Measurements from ENCODE around the gene FAM89B. TPM values are rescaled to one million over a fixed set of nuclear protein-coding genes. Genes with fewer than 3 reads are reported as not detected.

FAM89B gene
- total and polyA plus RNA-seq, 2 donors (not counting 1 experiment from before 2014, with no cell fraction given): 17.5 to 18.2 TPM

DNA sequence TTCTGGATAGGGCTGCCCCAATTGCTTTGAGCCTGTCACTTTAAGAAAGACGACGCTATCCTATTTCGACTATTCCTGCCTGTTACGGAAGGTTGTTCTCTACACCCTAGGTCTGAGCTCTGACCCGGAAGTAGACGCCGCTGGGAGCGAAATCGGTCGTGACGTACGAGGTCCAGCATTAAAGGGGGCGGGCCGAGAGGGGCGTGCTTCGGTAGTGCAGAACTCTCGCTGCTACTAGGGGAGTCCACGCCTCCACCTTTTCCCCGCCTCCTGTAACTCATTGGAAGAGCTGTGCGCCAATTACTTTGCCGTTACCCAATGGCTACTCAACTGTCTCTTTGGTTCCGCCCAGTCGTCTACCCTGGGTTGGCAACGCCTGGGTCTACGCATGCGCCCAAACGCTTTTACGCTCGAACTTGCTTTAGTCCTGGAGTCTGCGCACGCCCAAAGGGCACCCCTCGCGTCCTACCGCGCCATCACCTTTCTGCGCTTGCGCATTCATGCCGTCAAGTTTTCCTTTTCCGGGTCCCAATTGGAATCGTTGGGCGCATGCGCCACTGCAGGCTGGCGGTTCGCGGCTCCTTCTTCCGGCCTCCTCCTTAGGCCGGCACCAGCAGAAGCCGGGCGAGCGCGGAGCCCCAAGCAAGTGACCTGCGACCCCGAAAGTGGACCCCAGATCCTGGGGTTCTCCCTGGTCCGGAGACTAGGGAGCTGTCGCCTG lies 43.1 kb downstream of the FAM89B start, which contains the start of gene PCNX3:
Gene PCNX3 (plus strand): TSS at position 548 of the 721 bp plus-strand sequence. CDS start 536 bp downstream, outside the sequence.
- no peaks in the 10 kb centered on the region for H4K20me1 ChIP-seq (ENCODE audit: control insufficient read depth, extremely low read depth, insufficient read depth, low read length)
- peak within 1 kb of the TSS; percentile 92 for H3K9ac ChIP-seq (ENCODE audit: insufficient read depth, low read length)
- no peaks in the 10 kb centered on the region for H3K27me3 ChIP-seq (ENCODE audit: control insufficient read depth, insufficient read depth, low read length)
- H3K4me3 ChIP-seq (replicated peaks in 1 of 4; ENCODE audit: control extremely low read depth in 1 of 4, insufficient read depth in 1 of 4, low read depth in 3 of 4, low read length in 4 of 4): peak within 1 kb of the TSS; percentile 87 to 98 (median 91)
- H2AFZ ChIP-seq (ENCODE audit: low read length): no peak within 1 kb of the TSS
- no peak for TF ChIP-seq EZH2 (IDR thresholded peaks at IDR 0.05; ENCODE audit: low read length, missing control alignments)
- TF ChIP-seq, protein P1, sequence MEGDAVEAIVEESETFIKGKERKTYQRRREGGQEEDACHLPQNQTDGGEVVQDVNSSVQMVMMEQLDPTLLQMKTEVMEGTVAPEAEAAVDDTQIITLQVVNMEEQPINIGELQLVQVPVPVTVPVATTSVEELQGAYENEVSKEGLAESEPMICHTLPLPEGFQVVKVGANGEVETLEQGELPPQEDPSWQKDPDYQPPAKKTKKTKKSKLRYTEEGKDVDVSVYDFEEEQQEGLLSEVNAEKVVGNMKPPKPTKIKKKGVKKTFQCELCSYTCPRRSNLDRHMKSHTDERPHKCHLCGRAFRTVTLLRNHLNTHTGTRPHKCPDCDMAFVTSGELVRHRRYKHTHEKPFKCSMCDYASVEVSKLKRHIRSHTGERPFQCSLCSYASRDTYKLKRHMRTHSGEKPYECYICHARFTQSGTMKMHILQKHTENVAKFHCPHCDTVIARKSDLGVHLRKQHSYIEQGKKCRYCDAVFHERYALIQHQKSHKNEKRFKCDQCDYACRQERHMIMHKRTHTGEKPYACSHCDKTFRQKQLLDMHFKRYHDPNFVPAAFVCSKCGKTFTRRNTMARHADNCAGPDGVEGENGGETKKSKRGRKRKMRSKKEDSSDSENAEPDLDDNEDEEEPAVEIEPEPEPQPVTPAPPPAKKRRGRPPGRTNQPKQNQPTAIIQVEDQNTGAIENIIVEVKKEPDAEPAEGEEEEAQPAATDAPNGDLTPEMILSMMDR (conservative IDR thresholded peaks at IDR 0.05 in 1 of 2, IDR thresholded peaks at IDR 0.05 in 1 of 2; ENCODE audit: low read depth in 1 of 2, low read length in 2 of 2): no peak
- peak; percentile 100 for DNase-seq (ENCODE audit: low read depth in 2 of 2)
- H3K4me2 ChIP-seq (ENCODE audit: extremely low read depth, insufficient read depth, low read length): peak within 1 kb of the TSS; percentile 97
- H3K79me2 ChIP-seq (ENCODE audit: control insufficient read depth, insufficient read depth, low read length): peaks cover 53% of the 10 kb centered on the region
- H3K4me1 ChIP-seq (ENCODE audit: control insufficient read depth, extremely low read depth, insufficient read depth, low read length): peaks cover 25% of the 10 kb centered on the region
- H3K9me3 ChIP-seq (ENCODE audit: control insufficient read depth, insufficient read depth, low read depth, low read length): no peaks in the 10 kb centered on the region
- H3K27ac ChIP-seq (ENCODE audit: insufficient read depth, low read length): peak within 1 kb of the TSS; percentile 90
- peaks cover 32% of the 10 kb centered on the region for H3K36me3 ChIP-seq (ENCODE audit: control insufficient read depth, insufficient read depth, low read length)

DNA sequence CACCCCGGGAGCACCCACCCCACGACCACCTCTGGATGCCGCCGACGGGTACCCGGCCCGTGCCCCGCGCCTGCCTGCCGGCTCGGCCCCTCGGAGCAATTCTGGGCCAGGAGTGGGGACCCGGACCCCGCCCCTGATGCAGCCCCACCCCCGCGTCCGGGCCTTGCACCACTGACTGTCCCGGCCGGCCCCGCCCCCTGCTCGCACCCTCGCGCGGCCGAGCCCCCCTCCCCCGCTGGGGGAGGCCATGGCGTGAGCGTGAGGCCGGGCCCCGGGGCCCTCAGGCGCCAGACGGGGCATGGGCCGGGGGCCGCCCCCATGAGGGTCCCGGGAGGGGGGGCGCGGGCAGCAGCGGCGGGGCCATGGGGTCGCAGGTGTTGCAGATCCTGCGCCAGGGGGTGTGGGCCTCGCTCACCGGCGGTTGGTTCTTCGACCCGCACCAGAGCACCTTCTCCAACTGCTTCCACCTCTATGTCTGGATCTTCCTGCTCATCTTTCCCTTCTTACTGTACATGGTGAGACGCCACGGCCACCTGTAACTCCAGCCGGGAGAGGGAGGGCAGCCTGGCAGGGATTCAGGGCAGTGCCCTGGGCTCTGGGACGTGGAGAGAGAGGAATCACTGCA lies 43.7 kb downstream of the FAM89B start:
- no peaks in the 10 kb centered on the region for H3K27me3 ChIP-seq (ENCODE audit: control insufficient read depth, insufficient read depth, low read length)
- peaks cover 49% of the 10 kb centered on the region for H3K79me2 ChIP-seq (ENCODE audit: control insufficient read depth, insufficient read depth, low read length)
- H3K9ac ChIP-seq (ENCODE audit: insufficient read depth, low read length): peak overlapping the region; percentile 92
- H3K4me3 ChIP-seq (replicated peaks in 1 of 4; ENCODE audit: control extremely low read depth in 1 of 4, insufficient read depth in 1 of 4, low read depth in 3 of 4, low read length in 4 of 4): peak overlapping the region; percentile 74 to 82 (median 80)
- peak; percentile 15 to 21 for DNase-seq (ENCODE audit: low read depth in 2 of 2)
- H2AFZ ChIP-seq (ENCODE audit: low read length): no peak overlapping the region
- peaks cover 34% of the 10 kb centered on the region for H3K36me3 ChIP-seq (ENCODE audit: control insufficient read depth, insufficient read depth, low read length)
- H3K27ac ChIP-seq (ENCODE audit: insufficient read depth, low read length): peak overlapping the region; percentile 90
- TF ChIP-seq, protein P1 (conservative IDR thresholded peaks at IDR 0.05 in 1 of 2, IDR thresholded peaks at IDR 0.05 in 1 of 2; ENCODE audit: low read depth in 1 of 2, low read length in 2 of 2): no peak
- no peak for TF ChIP-seq EZH2 (IDR thresholded peaks at IDR 0.05; ENCODE audit: low read length, missing control alignments)
- no peaks in the 10 kb centered on the region for H3K9me3 ChIP-seq (ENCODE audit: control insufficient read depth, insufficient read depth, low read depth, low read length)
- H3K4me2 ChIP-seq (ENCODE audit: extremely low read depth, insufficient read depth, low read length): peak overlapping the region; percentile 97
- peaks cover 24% of the 10 kb centered on the region for H3K4me1 ChIP-seq (ENCODE audit: control insufficient read depth, extremely low read depth, insufficient read depth, low read length)
- no peaks in the 10 kb centered on the region for H4K20me1 ChIP-seq (ENCODE audit: control insufficient read depth, extremely low read depth, insufficient read depth, low read length)

DNA sequence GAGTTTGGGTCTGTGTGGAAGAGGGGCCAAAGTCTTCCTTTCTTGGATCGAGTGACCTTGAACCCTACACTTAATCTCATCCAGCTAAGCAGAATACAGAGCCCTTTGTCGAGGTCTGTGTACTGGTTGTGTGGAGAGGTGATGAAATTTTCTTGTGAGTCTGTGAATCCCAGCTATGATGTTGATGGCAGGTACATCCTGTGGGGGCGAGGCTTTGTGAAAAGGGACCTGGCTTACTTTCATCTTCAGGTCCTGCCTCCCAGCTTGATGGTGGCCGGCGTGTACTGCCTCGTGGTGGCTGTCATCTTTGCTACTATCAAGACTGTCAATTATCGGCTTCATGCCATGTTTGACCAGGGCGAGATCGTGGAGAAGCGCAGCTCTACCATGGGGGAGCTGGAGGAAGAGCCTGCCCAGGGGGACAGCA lies 44.2 kb downstream of the FAM89B start:
- Histone ChIP-seq H3K4me2 (ENCODE audit: extremely low read depth, insufficient read depth, low read length) (peak overlapping the region; percentile 97), H3K79me2 (ENCODE audit: control insufficient read depth, insufficient read depth, low read length) (peaks cover 46% of the 10 kb centered on the region), H3K27me3 (ENCODE audit: control insufficient read depth, insufficient read depth, low read length) (no peaks in the 10 kb centered on the region), H4K20me1 (ENCODE audit: control insufficient read depth, extremely low read depth, insufficient read depth, low read length) (no peaks in the 10 kb centered on the region), H3K9me3 (ENCODE audit: control insufficient read depth, insufficient read depth, low read depth, low read length) (no peaks in the 10 kb centered on the region), H3K9ac (ENCODE audit: insufficient read depth, low read length) (peak overlapping the region; percentile 92), H3K27ac (ENCODE audit: insufficient read depth, low read length) (peak overlapping the region; percentile 68), H3K36me3 (ENCODE audit: control insufficient read depth, insufficient read depth, low read length) (peaks cover 34% of the 10 kb centered on the region), H2AFZ (ENCODE audit: low read length) (no peak overlapping the region), H3K4me1 (ENCODE audit: control insufficient read depth, extremely low read depth, insufficient read depth, low read length) (peaks cover 22% of the 10 kb centered on the region), H3K4me3 (replicated peaks in 1 of 4; ENCODE audit: control extremely low read depth in 1 of 4, insufficient read depth in 1 of 4, low read depth in 3 of 4, low read length in 4 of 4) (peak overlapping the region; percentile 74 to 82 (median 80))
- TF ChIP-seq EZH2 (IDR thresholded peaks at IDR 0.05; ENCODE audit: low read length, missing control alignments): no peak
- TF ChIP-seq, protein P1 (conservative IDR thresholded peaks at IDR 0.05 in 1 of 2, IDR thresholded peaks at IDR 0.05 in 1 of 2; ENCODE audit: low read depth in 1 of 2, low read length in 2 of 2): no peak
- no peak for DNase-seq (ENCODE audit: low read depth in 2 of 2)

Measured in fibroblast of lung (primary cell).